HEK293 (cell line): ENCODE measurements around the gene MELTF.

Experiments
- CTCF ChIA-PET: fragments of 350-600 bp; formaldehyde crosslinking; extraction: SDS; loops from one replicate; lab custom pipeline; 2021; ENCODE audit warnings: antibody characterized with exemption; lab: Yijun Ruan, JAX
- POLR2A ChIA-PET: fragments of 300-600 bp; formaldehyde crosslinking; extraction: SDS; loops from one replicate; lab custom pipeline; 2020; ENCODE audit warnings: antibody characterized with exemption, inconsistent platforms; lab: Yijun Ruan, JAX
- H3K27ac ChIP-seq: fragments of 200-500 bp; sonication (Bioruptor generic); 2 replicates; pipeline ENCODE4 v1.5.1; 2014; ENCODE audit warnings: low read depth, low read length, control low read depth, inconsistent platforms; ENCODE audit errors: extremely low read depth
- H3K36me3 ChIP-seq, 2 experiments: fragments of 200-500 bp in 1 of 2; sonication (Bioruptor generic) in 1 of 2; 1 replicate in 1 of 2; 2 replicates in 1 of 2; pipeline ENCODE4 v1.5.1; 2014 to 2017; ENCODE audit warnings: inconsistent platforms in 2 of 2, low read length in 2 of 2; ENCODE audit not compliant: control insufficient read depth in 2 of 2, insufficient read depth in 1 of 2
- H3K4me1 ChIP-seq: fragments of 200-500 bp; sonication (Bioruptor generic); 2 replicates; pipeline ENCODE4 v1.5.1; 2014; ENCODE audit warnings: mild to moderate bottlenecking, low read length, inconsistent platforms; ENCODE audit not compliant: control insufficient read depth, insufficient read depth
- H3K4me3 ChIP-seq: 2 replicates; pipeline ENCODE4 v1.5.1; 2011; ENCODE audit warnings: low read depth, mild to moderate bottlenecking, control low read depth, low read length, moderate library complexity
- H3K9me3 ChIP-seq: fragments of 200-500 bp; sonication (Bioruptor generic); 2 replicates; pipeline ENCODE4 v1.5.1; 2014; ENCODE audit warnings: low read depth, low read length, inconsistent platforms; ENCODE audit not compliant: control insufficient read depth, insufficient read depth
- EGR2 ChIP-seq: fragments of 450-650 bp; formaldehyde crosslinking; IDR thresholded peaks from 2 replicates; pipeline ENCODE4 v1.5.1; 2016; ENCODE audit warnings: low read depth, missing biosample characterization, missing genetic modification characterization
- IKZF3 ChIP-seq: fragments of 450-650 bp; IDR thresholded peaks from 2 replicates; pipeline ENCODE4 v1.5.0; 2018; ENCODE audit warnings: missing biosample characterization, mild to moderate bottlenecking, missing genetic modification characterization, moderate library complexity
- MEIS1 ChIP-seq: sonication (generic); formaldehyde crosslinking; IDR thresholded peaks from 2 replicates; pipeline ENCODE4 v1.8.1; 2022; ENCODE audit warnings: missing genetic modification reagents, mild to moderate bottlenecking, borderline replicate concordance
- SP7 ChIP-seq: fragments of 450-650 bp; formaldehyde crosslinking; IDR thresholded peaks from 2 replicates; pipeline ENCODE4 v1.5.1; 2016; ENCODE audit warnings: missing biosample characterization, missing genetic modification characterization
- ZFHX2 ChIP-seq: fragments of 450-650 bp; formaldehyde crosslinking; conservative IDR thresholded peaks from 2 replicates; pipeline ENCODE4 v1.5.1; 2016; ENCODE audit warnings: missing biosample characterization, missing genetic modification characterization
- ZNF112 ChIP-seq: fragments of 450-650 bp; formaldehyde crosslinking; IDR thresholded peaks from 2 replicates; pipeline ENCODE4 v1.5.0; 2017; ENCODE audit warnings: missing biosample characterization, missing genetic modification characterization
- ZNF600 ChIP-seq: fragments of 450-650 bp; formaldehyde crosslinking; IDR thresholded peaks from 2 replicates; pipeline ENCODE4 v1.5.1; 2016; ENCODE audit warnings: missing biosample characterization, missing genetic modification characterization
- ZNF791 ChIP-seq: fragments of 450-650 bp; formaldehyde crosslinking; IDR thresholded peaks from 2 replicates; pipeline ENCODE4 v1.5.1; 2016; ENCODE audit warnings: missing biosample characterization, missing genetic modification characterization
- ZNF792 ChIP-seq: fragments of 450-650 bp; formaldehyde crosslinking; IDR thresholded peaks from 2 replicates; pipeline ENCODE4 v1.5.1; 2016; ENCODE audit warnings: missing biosample characterization, missing genetic modification characterization
- TF ChIP-seq, protein P1 (sequence below): fragments of 450-650 bp; formaldehyde crosslinking; IDR thresholded peaks from 2 replicates; pipeline ENCODE4 v1.5.1; 2017; ENCODE audit warnings: missing biosample characterization, missing genetic modification characterization
- TF ChIP-seq, protein P2 (sequence below): fragments of 450-650 bp; formaldehyde crosslinking; IDR thresholded peaks from 2 replicates; pipeline ENCODE4 v1.5.1; 2016; ENCODE audit warnings: missing biosample characterization, missing genetic modification characterization
- TF ChIP-seq, protein P3 (sequence below): fragments of 450-650 bp; IDR thresholded peaks from 2 replicates; pipeline ENCODE4 v1.5.1; 2018; ENCODE audit warnings: missing biosample characterization, missing genetic modification characterization
- TF ChIP-seq, protein P4 (sequence below): fragments of 450-650 bp; formaldehyde crosslinking; IDR thresholded peaks from 2 replicates; pipeline ENCODE4 v1.5.1; 2016; ENCODE audit warnings: missing biosample characterization, missing genetic modification characterization
- TF ChIP-seq, protein P5 (sequence below): fragments of 450-650 bp; formaldehyde crosslinking; IDR thresholded peaks from 2 replicates; pipeline ENCODE4 v1.5.1; 2016; ENCODE audit warnings: missing biosample characterization, missing genetic modification characterization
- TF ChIP-seq, protein P6 (sequence below): fragments of 450-650 bp; formaldehyde crosslinking; IDR thresholded peaks from 2 replicates; pipeline ENCODE4 v1.5.1; 2016; ENCODE audit warnings: missing biosample characterization, missing genetic modification characterization
- TF ChIP-seq, protein P7 (sequence below): fragments of 450-650 bp; formaldehyde crosslinking; IDR thresholded peaks from 2 replicates; pipeline ENCODE4 v1.5.1; 2016; ENCODE audit warnings: missing biosample characterization, missing genetic modification characterization
- TF ChIP-seq, protein P8 (sequence below): fragments of 450-650 bp; formaldehyde crosslinking; IDR thresholded peaks from 2 replicates; pipeline ENCODE4 v1.5.1; 2016; ENCODE audit warnings: missing biosample characterization, missing genetic modification characterization

The MELTF gene

DNA sequence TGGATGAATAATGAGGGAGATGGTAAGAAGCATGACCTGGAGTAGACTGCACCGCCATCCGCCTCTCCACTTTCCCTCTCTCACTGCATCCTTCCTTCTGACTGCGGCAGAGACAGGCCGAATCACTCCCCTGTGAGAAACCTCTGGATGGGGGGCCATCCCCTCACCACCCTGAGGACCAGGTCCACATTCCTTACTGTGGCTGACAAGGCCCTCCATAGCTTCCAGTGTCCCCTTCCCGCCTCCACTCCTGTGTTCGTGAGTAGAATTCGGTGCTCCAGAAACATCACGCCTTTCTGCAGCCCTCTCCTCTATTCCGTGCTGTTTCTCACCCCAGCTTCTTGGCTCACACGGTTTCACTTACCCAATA, 63.8 kb downstream of the MELTF start:
- Histone ChIP-seq H3K4me1 (no peaks in the 10 kb centered on the region), H3K9me3 (no peaks in the 10 kb centered on the region), H3K36me3 (no peaks in the 10 kb centered on the region), H3K27ac (no peak overlapping the region), H3K4me3 (no peak overlapping the region)
- TF ChIP-seq, protein P1, sequence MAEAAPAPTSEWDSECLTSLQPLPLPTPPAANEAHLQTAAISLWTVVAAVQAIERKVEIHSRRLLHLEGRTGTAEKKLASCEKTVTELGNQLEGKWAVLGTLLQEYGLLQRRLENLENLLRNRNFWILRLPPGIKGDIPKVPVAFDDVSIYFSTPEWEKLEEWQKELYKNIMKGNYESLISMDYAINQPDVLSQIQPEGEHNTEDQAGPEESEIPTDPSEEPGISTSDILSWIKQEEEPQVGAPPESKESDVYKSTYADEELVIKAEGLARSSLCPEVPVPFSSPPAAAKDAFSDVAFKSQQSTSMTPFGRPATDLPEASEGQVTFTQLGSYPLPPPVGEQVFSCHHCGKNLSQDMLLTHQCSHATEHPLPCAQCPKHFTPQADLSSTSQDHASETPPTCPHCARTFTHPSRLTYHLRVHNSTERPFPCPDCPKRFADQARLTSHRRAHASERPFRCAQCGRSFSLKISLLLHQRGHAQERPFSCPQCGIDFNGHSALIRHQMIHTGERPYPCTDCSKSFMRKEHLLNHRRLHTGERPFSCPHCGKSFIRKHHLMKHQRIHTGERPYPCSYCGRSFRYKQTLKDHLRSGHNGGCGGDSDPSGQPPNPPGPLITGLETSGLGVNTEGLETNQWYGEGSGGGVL, result no peak
- TF ChIP-seq, protein P2, sequence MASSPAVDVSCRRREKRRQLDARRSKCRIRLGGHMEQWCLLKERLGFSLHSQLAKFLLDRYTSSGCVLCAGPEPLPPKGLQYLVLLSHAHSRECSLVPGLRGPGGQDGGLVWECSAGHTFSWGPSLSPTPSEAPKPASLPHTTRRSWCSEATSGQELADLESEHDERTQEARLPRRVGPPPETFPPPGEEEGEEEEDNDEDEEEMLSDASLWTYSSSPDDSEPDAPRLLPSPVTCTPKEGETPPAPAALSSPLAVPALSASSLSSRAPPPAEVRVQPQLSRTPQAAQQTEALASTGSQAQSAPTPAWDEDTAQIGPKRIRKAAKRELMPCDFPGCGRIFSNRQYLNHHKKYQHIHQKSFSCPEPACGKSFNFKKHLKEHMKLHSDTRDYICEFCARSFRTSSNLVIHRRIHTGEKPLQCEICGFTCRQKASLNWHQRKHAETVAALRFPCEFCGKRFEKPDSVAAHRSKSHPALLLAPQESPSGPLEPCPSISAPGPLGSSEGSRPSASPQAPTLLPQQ, result no peak
- TF ChIP-seq, protein P3, sequence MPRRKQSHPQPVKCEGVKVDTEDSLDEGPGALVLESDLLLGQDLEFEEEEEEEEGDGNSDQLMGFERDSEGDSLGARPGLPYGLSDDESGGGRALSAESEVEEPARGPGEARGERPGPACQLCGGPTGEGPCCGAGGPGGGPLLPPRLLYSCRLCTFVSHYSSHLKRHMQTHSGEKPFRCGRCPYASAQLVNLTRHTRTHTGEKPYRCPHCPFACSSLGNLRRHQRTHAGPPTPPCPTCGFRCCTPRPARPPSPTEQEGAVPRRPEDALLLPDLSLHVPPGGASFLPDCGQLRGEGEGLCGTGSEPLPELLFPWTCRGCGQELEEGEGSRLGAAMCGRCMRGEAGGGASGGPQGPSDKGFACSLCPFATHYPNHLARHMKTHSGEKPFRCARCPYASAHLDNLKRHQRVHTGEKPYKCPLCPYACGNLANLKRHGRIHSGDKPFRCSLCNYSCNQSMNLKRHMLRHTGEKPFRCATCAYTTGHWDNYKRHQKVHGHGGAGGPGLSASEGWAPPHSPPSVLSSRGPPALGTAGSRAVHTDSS (tag by site-specific recombination), result no peak
- TF ChIP-seq, protein P4, sequence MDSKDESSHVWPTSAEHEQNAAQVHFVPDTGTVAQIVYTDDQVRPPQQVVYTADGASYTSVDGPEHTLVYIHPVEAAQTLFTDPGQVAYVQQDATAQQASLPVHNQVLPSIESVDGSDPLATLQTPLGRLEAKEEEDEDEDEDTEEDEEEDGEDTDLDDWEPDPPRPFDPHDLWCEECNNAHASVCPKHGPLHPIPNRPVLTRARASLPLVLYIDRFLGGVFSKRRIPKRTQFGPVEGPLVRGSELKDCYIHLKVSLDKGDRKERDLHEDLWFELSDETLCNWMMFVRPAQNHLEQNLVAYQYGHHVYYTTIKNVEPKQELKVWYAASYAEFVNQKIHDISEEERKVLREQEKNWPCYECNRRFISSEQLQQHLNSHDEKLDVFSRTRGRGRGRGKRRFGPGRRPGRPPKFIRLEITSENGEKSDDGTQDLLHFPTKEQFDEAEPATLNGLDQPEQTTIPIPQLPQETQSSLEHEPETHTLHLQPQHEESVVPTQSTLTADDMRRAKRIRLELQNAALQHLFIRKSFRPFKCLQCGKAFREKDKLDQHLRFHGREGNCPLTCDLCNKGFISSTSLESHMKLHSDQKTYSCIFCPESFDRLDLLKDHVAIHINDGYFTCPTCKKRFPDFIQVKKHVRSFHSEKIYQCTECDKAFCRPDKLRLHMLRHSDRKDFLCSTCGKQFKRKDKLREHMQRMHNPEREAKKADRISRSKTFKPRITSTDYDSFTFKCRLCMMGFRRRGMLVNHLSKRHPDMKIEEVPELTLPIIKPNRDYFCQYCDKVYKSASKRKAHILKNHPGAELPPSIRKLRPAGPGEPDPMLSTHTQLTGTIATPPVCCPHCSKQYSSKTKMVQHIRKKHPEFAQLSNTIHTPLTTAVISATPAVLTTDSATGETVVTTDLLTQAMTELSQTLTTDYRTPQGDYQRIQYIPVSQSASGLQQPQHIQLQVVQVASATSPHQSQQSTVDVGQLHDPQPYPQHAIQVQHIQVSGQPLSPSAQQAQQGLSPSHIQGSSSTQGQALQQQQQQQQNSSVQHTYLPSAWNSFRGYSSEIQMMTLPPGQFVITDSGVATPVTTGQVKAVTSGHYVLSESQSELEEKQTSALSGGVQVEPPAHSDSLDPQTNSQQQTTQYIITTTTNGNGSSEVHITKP, result no peak
- TF ChIP-seq, protein P5, sequence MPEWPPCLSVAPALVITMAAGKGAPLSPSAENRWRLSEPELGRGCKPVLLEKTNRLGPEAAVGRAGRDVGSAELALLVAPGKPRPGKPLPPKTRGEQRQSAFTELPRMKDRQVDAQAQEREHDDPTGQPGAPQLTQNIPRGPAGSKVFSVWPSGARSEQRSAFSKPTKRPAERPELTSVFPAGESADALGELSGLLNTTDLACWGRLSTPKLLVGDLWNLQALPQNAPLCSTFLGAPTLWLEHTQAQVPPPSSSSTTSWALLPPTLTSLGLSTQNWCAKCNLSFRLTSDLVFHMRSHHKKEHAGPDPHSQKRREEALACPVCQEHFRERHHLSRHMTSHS (tag by site-specific recombination), result no peak
- TF ChIP-seq MEIS1 (CRISPR knock-in tag), result no peak
- no peak for TF ChIP-seq IKZF3 (tag by site-specific recombination)
- no peak for TF ChIP-seq ZFHX2 (tag by site-specific recombination)
- no peak for TF ChIP-seq ZNF112
- no peak for TF ChIP-seq ZNF600
- TF ChIP-seq ZNF791 (tag by site-specific recombination), result no peak
- TF ChIP-seq SP7 (tag by site-specific recombination), result no peak
- TF ChIP-seq, protein P6, sequence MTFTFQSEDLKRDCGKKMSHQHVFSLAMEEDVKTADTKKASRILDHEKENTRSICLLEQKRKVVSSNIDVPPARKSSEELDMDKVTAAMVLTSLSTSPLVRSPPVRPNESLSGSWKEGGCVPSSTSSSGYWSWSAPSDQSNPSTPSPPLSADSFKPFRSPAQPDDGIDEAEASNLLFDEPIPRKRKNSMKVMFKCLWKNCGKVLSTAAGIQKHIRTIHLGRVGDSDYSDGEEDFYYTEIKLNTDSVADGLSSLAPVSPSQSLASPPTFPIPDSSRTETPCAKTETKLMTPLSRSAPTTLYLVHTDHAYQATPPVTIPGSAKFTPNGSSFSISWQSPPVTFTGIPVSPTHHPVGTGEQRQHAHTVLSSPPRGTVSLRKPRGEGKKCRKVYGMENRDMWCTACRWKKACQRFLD (tag by site-specific recombination), result no peak
- TF ChIP-seq EGR2 (tag by site-specific recombination), result no peak
- TF ChIP-seq, protein P7, sequence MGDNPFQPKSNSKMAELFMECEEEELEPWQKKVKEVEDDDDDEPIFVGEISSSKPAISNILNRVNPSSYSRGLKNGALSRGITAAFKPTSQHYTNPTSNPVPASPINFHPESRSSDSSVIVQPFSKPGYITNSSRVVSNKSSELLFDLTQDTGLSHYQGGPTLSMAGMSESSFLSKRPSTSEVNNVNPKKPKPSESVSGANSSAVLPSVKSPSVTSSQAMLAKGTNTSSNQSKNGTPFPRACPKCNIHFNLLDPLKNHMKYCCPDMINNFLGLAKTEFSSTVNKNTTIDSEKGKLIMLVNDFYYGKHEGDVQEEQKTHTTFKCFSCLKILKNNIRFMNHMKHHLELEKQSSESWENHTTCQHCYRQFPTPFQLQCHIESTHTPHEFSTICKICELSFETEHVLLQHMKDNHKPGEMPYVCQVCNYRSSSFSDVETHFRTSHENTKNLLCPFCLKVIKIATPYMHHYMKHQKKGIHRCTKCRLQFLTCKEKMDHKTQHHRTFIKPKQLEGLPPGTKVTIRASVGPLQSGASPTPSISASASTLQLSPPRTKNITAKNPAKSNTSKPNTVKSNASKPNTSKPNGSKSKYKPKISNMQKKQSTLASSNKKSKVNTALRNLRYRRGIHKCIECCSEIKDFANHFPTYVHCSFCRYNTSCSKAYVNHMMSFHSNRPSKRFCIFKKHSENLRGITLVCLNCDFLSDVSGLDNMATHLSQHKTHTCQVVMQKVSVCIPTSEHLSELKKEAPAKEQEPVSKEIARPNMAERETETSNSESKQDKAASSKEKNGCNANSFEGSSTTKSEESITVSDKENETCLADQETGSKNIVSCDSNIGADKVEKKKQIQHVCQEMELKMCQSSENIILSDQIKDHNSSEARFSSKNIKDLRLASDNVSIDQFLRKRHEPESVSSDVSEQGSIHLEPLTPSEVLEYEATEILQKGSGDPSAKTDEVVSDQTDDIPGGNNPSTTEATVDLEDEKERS (tag by site-specific recombination), result no peak
- no peak for TF ChIP-seq ZNF792 (tag by site-specific recombination)
- TF ChIP-seq, protein P8, sequence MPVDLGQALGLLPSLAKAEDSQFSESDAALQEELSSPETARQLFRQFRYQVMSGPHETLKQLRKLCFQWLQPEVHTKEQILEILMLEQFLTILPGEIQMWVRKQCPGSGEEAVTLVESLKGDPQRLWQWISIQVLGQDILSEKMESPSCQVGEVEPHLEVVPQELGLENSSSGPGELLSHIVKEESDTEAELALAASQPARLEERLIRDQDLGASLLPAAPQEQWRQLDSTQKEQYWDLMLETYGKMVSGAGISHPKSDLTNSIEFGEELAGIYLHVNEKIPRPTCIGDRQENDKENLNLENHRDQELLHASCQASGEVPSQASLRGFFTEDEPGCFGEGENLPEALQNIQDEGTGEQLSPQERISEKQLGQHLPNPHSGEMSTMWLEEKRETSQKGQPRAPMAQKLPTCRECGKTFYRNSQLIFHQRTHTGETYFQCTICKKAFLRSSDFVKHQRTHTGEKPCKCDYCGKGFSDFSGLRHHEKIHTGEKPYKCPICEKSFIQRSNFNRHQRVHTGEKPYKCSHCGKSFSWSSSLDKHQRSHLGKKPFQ, result no peak
- ChIA-PET CTCF (no interaction called here), POLR2A (no interaction called here)
